MM.1S (cell line): Measurements from ENCODE around the gene TENM4.

Experiments used
- DNase-seq: peaks from one replicate; pipeline ENCODE4 v3.0.0-alpha.2; 2015
- H2AFZ ChIP-seq: fragments of 300-600 bp; sonication (generic); 2 replicates; pipeline ENCODE4 v1.6.0; 2016; ENCODE audit warnings: antibody characterized with exemption, low read length
- H3F3A ChIP-seq: fragments of 300-600 bp; sonication (generic); 2 replicates; pipeline ENCODE4 v1.6.1; 2016; ENCODE audit warnings: mild to moderate bottlenecking, antibody characterized with exemption, low read length, moderate library complexity, mixed read lengths; ENCODE audit not compliant: insufficient read depth
- H3K27ac ChIP-seq: fragments of 300-600 bp; sonication (generic); 2 replicates; pipeline ENCODE4 v1.5.1; 2016; ENCODE audit warnings: mild to moderate bottlenecking, low read length
- H3K27me3 ChIP-seq: fragments of 300-600 bp; sonication (generic); replicated peaks from 2 replicates; pipeline ENCODE4 v1.6.0; 2016; ENCODE audit warnings: low read length; ENCODE audit not compliant: insufficient read depth
- H3K36me3 ChIP-seq: fragments of 300-600 bp; sonication (generic); replicated peaks from 2 replicates; pipeline ENCODE4 v1.6.1; 2016; ENCODE audit warnings: mild to moderate bottlenecking, low read length, mixed read lengths; ENCODE audit not compliant: insufficient read depth
- H3K4me1 ChIP-seq: fragments of 300-600 bp; sonication (generic); 2 replicates; pipeline ENCODE4 v1.6.1; 2016; ENCODE audit warnings: low read length, mixed read lengths
- H3K4me2 ChIP-seq: fragments of 300-600 bp; sonication (generic); 2 replicates; pipeline ENCODE4 v1.6.0; 2016; ENCODE audit warnings: low read depth, low read length
- H3K4me3 ChIP-seq: fragments of 300-600 bp; sonication (generic); 2 replicates; pipeline ENCODE4 v1.5.1; 2016; ENCODE audit warnings: low read length, mixed read lengths
- H3K79me2 ChIP-seq: fragments of 300-600 bp; sonication (generic); 2 replicates; pipeline ENCODE4 v1.6.1; 2016; ENCODE audit warnings: mixed run types, low read length, mixed read lengths
- H3K9ac ChIP-seq: fragments of 300-600 bp; sonication (generic); 2 replicates; pipeline ENCODE4 v1.6.1; 2016; ENCODE audit warnings: low read length, mixed read lengths
- H3K9me2 ChIP-seq: fragments of 300-600 bp; sonication (generic); replicated peaks from 2 replicates; pipeline ENCODE4 v1.6.1; 2016; ENCODE audit warnings: mild to moderate bottlenecking, low read length, mixed read lengths; ENCODE audit not compliant: insufficient read depth
- H3K9me3 ChIP-seq: fragments of 300-600 bp; sonication (generic); replicated peaks from 2 replicates; pipeline ENCODE4 v1.6.1; 2016; ENCODE audit warnings: mild to moderate bottlenecking, low read length, mixed read lengths; ENCODE audit not compliant: insufficient read depth
- H4K20me1 ChIP-seq: fragments of 300-600 bp; sonication (generic); 2 replicates; pipeline ENCODE4 v1.6.1; 2016; ENCODE audit warnings: mild to moderate bottlenecking, low read length, moderate library complexity, mixed read lengths; ENCODE audit not compliant: insufficient read depth
- EZH2 ChIP-seq: fragments of 300-600 bp; sonication (generic); optimal IDR thresholded peaks from 2 replicates; pipeline ENCODE3; 2017; ENCODE audit warnings: low read depth, mild to moderate bottlenecking, antibody characterized with exemption, low read length, mixed read lengths
- EZH2phosphoT487 ChIP-seq: fragments of 300-600 bp; sonication (generic); IDR thresholded peaks from 2 replicates; pipeline ENCODE4 v1.6.1; 2018; ENCODE audit warnings: antibody characterized with exemption, low read length
- TF ChIP-seq, protein P1 (sequence below): fragments of 300-600 bp; sonication (generic); IDR thresholded peaks from 2 replicates; pipeline ENCODE4 v1.5.1; 2016; ENCODE audit warnings: antibody characterized with exemption, low read length, mixed read lengths

The TENM4 gene

DNA sequence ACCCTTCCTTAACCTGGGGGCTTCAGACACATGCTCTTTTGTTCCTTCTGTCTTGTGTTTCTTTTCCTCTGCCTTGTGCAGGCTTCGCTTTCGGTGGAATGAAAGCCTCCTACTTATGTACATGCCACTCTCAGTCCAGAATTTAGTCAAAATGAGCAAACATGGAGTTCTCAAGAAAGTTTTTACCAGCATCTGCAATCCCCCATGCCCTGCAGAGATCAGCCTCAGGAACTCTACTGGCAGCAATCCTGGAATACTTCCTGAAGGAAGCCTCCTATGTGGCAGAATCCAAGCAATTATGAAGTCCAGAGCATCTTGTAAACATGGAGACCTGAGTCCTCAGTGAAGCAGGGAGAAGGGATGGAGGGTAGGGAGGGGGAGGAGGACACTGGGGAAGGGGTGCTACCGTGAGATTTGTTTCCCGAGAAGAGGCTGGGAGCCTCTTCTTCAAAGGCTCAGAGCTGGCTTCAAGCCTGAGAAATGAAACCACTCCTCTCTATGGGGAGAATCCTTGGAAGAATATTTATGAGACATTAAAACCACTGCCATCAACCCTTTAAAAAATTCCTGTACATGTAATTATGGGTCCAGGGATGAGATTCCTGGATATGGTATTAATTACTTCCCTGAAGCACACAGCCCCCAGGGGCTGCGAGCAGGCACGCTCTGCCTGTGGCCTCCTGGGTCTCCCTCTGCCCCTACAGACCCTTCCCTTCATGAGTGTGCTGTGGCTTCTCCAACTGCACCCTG lies 58.4 kb downstream of the TENM4 start:
- no peak overlapping the region for H3K4me3 ChIP-seq
- no peak overlapping the region for H3K27ac ChIP-seq
- H3F3A ChIP-seq, result no peaks in the 10 kb centered on the region
- no peaks in the 10 kb centered on the region for H3K4me1 ChIP-seq
- TF ChIP-seq, protein P1, sequence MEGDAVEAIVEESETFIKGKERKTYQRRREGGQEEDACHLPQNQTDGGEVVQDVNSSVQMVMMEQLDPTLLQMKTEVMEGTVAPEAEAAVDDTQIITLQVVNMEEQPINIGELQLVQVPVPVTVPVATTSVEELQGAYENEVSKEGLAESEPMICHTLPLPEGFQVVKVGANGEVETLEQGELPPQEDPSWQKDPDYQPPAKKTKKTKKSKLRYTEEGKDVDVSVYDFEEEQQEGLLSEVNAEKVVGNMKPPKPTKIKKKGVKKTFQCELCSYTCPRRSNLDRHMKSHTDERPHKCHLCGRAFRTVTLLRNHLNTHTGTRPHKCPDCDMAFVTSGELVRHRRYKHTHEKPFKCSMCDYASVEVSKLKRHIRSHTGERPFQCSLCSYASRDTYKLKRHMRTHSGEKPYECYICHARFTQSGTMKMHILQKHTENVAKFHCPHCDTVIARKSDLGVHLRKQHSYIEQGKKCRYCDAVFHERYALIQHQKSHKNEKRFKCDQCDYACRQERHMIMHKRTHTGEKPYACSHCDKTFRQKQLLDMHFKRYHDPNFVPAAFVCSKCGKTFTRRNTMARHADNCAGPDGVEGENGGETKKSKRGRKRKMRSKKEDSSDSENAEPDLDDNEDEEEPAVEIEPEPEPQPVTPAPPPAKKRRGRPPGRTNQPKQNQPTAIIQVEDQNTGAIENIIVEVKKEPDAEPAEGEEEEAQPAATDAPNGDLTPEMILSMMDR, result no peak
- no peak for TF ChIP-seq EZH2
- no peak for TF ChIP-seq EZH2phosphoT487
- no peaks in the 10 kb centered on the region for H3K36me3 ChIP-seq
- no peaks in the 10 kb centered on the region for H4K20me1 ChIP-seq
- H3K9ac ChIP-seq, result no peak overlapping the region
- DNase-seq, result no peak
- no peaks in the 10 kb centered on the region for H3K9me2 ChIP-seq
- no peaks in the 10 kb centered on the region for H3K79me2 ChIP-seq
- no peaks in the 10 kb centered on the region for H3K9me3 ChIP-seq
- H3K27me3 ChIP-seq, result no peaks in the 10 kb centered on the region
- H2AFZ ChIP-seq, result no peak overlapping the region
- H3K4me2 ChIP-seq, result no peak overlapping the region

DNA sequence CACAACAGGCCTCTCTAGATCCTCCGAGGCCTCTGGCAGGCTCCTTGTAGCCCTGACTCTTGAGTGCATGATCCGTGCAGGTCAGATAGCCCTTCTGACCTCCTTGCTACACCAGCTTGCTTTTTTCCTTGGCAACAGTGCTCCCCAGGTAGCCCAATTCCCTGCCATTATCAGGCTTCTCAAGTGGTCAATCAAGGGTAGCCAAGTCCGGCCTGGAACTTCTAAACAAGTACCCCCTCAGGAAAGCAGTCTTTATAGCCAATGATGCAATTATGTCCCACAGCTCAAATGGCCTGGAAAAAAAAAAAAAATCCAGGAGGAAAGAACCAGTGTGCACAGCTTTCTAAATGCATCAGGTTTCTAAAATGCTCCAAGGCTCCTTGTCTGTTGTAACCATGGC lies 59.8 kb downstream of the TENM4 start:
- Histone ChIP-seq H4K20me1 (no peaks in the 10 kb centered on the region), H3K9me3 (no peaks in the 10 kb centered on the region), H3K79me2 (no peaks in the 10 kb centered on the region), H3F3A (no peaks in the 10 kb centered on the region), H3K9me2 (no peaks in the 10 kb centered on the region), H2AFZ (no peak overlapping the region), H3K36me3 (no peaks in the 10 kb centered on the region), H3K27me3 (no peaks in the 10 kb centered on the region), H3K9ac (no peak overlapping the region), H3K27ac (no peak overlapping the region), H3K4me3 (no peak overlapping the region), H3K4me2 (no peak overlapping the region), H3K4me1 (no peaks in the 10 kb centered on the region)
- DNase-seq, result no peak
- TF ChIP-seq, protein P1, result no peak
- TF ChIP-seq EZH2phosphoT487 (no peak), EZH2 (no peak)

DNA sequence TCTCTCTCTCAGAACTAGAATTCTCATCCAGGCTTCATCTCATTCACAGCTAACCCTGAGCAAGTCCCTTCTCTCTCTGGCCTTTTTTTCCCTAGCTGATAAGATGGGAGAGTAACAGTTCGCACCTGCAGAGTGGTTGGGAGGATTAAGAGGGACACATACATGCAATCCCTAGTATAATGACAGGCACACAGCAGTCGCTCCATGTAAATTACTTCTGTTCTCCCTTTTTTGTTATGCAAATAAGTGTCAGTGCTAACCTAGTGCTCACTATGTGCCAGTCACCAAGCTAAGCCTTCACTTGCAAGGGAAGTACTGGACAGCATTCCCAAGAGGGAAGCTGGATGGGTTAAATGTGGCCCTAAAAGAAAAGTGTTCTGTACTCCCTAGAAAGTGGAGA lies 63.4 kb downstream of the TENM4 start:
- Histone ChIP-seq H3K27me3 (no peaks in the 10 kb centered on the region), H3K36me3 (no peaks in the 10 kb centered on the region), H3K4me3 (no peak overlapping the region), H3K79me2 (no peaks in the 10 kb centered on the region), H3K9me3 (no peaks in the 10 kb centered on the region), H2AFZ (no peak overlapping the region), H3K9me2 (no peaks in the 10 kb centered on the region), H3K9ac (no peak overlapping the region), H3K4me2 (no peak overlapping the region), H3K4me1 (no peaks in the 10 kb centered on the region), H4K20me1 (no peaks in the 10 kb centered on the region), H3K27ac (no peak overlapping the region), H3F3A (no peaks in the 10 kb centered on the region)
- no peak for DNase-seq
- TF ChIP-seq EZH2 (no peak), EZH2phosphoT487 (no peak)
- TF ChIP-seq, protein P1, result no peak
